Mucosa of descending colon (tissue), 3 donors: ENCODE data around the gene CDCP1. TPM values are rescaled to one million over a fixed set of nuclear protein-coding genes. Genes with fewer than 3 reads are reported as not detected.

Experiments used
- ATAC-seq: fragments of 200-7000 bp; cut with Tn5 transposase; one replicate; pipeline ENCODE4 v1.9.1; 2020; ENCODE audit warnings: mild to moderate bottlenecking, moderate library complexity
- DNase-seq, 3 donors: peaks; one replicate each; pipeline ENCODE4 v3.0.0-alpha.2; 2020
- H3K36me3 ChIP-seq: fragments of 200-600 bp; one replicate; pipeline ENCODE4 v1.8.0; 2021; ENCODE audit warnings: low read depth, mild to moderate bottlenecking
- H3K4me1 ChIP-seq: fragments of 200-600 bp; one replicate; pipeline ENCODE4 v1.8.0; 2021; ENCODE audit warnings: low read depth, mild to moderate bottlenecking
- H3K4me3 ChIP-seq: fragments of 200-600 bp; one replicate; pipeline ENCODE4 v1.8.0; 2021; ENCODE audit warnings: mild to moderate bottlenecking
- H3K9me3 ChIP-seq: fragments of 200-600 bp; one replicate; pipeline ENCODE4 v1.8.0; 2021; ENCODE audit warnings: mild to moderate bottlenecking
- intact Hi-C, 2 donors: fragments of 100-400 bp; cut with DNase I in 1 of 2; cut with micrococcal nuclease in 1 of 2; formaldehyde crosslinking; loops; one replicate each; pipeline versions ENCODE4 v1.11.0 to v1.11.1; 2022; cut with DNase I, micrococcal nuclease
- total RNA-seq, 3 donors: library from RNA; stranded (reverse); fragmentation: NEBNext Ultra II Directional in 2 of 3; extraction: Animal tissue kit (Norgen Biotek cat#: 25700) in 2 of 3; gene quantifications; one replicate each; pipeline versions ENCODE4 v1.2.1 to v1.2.4, GENCODE V29; 2021 to 2023
- TF ChIP-seq, protein P1 (sequence below): fragments of 200-600 bp; IDR thresholded peaks from one replicate; pipeline ENCODE4 v1.8.0; 2022; ENCODE audit warnings: antibody characterized with exemption, mild to moderate bottlenecking
- donor health status: DM: no; HTN: no; CAD: no; lungs with moderate emphysema.
- donor health status: DM: no; HTN: no; CAD: no.
- donor health status: DM: no; HTN: yes; CAD: no.

Gene CDCP1
- total RNA-seq, 3 donors from 2014 or later = 57.6 to 111 (median 87.5) TPM

DNA sequence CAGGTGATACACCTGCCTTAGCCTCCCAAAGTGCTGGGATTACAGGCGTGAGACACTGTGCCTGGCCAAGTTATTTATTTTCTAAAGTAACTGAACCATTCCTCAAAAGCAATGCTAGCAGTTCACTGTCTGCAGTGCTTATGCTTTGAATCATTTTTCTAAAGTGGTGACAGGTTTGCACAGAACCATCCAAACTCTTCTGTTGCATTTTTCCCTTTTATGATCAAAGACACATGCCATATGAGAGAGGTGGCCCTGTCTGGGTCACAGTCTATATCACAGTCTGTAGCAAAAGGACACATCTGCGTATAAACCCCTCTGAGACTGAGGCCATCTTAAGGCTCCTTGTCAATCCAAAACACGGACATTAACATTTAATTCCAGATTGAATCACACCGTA lies 17.2 kb downstream of the CDCP1 start:
- Histone ChIP-seq H3K9me3 (no peaks in the 10 kb centered on the region), H3K36me3 (no peaks in the 10 kb centered on the region), H3K4me1 (peaks cover 18% of the 10 kb centered on the region), H3K4me3 (no peak overlapping the region)
- TF ChIP-seq, protein P1, sequence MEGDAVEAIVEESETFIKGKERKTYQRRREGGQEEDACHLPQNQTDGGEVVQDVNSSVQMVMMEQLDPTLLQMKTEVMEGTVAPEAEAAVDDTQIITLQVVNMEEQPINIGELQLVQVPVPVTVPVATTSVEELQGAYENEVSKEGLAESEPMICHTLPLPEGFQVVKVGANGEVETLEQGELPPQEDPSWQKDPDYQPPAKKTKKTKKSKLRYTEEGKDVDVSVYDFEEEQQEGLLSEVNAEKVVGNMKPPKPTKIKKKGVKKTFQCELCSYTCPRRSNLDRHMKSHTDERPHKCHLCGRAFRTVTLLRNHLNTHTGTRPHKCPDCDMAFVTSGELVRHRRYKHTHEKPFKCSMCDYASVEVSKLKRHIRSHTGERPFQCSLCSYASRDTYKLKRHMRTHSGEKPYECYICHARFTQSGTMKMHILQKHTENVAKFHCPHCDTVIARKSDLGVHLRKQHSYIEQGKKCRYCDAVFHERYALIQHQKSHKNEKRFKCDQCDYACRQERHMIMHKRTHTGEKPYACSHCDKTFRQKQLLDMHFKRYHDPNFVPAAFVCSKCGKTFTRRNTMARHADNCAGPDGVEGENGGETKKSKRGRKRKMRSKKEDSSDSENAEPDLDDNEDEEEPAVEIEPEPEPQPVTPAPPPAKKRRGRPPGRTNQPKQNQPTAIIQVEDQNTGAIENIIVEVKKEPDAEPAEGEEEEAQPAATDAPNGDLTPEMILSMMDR = no peak
- ATAC-seq (no peak), DNase-seq (no peak)
- intact Hi-C loops = no loop called here

DNA sequence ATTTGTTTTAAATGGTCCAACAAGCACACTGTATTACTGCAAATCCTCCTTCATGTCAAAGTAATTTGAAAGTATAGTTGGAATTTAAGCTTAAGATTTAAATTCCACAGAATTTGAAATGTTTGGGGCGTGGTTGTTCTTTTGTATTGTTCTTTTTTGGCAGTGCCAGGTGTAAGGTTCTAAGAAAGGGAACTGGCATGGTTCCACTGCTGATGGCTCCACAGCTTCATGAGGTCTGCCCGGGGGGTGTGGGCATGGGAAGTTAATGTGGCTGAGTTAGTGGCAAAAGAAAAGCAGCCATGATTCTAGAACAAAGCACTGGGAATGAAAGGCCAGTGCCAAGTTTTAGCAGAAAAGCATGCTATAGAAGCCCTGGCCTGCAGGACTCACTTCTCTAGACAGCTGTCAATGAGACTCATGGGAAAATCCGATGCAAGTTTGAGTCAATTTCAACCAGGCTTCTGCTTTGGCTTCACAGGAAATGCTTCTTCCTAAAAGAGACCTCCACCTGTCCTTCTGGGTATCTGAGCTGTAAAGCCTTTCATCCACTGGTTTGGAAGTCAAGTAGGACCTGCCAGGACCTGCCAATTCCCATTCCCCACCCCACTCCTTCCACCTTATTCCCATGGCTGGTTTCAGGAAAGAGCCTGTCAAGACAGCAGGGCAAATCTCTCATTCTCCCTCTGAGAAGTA lies 18.9 kb downstream of the CDCP1 start:
- intact Hi-C loops = no loop called here
- no peaks in the 10 kb centered on the region for H3K36me3 ChIP-seq
- no peak for ATAC-seq
- DNase-seq = no peak
- no peak overlapping the region for H3K4me3 ChIP-seq
- no peaks in the 10 kb centered on the region for H3K9me3 ChIP-seq
- H3K4me1 ChIP-seq = peaks cover 25% of the 10 kb centered on the region
- TF ChIP-seq, protein P1 = no peak

DNA sequence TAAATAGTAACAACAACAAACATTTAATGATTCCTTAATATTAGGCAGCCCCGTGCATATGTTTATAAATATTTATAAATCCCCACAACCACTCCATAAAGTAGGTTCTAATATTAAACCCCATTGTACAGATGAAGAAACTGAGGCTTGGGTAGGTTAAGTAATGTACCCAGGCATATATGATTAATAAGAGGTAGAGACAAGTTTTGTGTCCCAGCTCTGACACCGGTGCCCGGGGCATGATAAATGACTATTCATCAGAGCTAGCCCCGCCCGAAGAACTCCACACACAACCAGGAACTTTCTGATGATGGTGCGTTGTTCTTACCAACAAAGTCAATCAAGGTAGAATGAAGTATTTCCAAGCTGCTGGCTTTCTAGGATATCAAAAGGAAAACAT lies 19.4 kb downstream of the CDCP1 start:
- Histone ChIP-seq H3K4me1 (peaks cover 29% of the 10 kb centered on the region), H3K36me3 (no peaks in the 10 kb centered on the region), H3K4me3 (no peak overlapping the region), H3K9me3 (no peaks in the 10 kb centered on the region)
- intact Hi-C loops = no loop called here
- DNase-seq (no peak), ATAC-seq (peak; percentile 46)
- TF ChIP-seq, protein P1 = no peak

DNA sequence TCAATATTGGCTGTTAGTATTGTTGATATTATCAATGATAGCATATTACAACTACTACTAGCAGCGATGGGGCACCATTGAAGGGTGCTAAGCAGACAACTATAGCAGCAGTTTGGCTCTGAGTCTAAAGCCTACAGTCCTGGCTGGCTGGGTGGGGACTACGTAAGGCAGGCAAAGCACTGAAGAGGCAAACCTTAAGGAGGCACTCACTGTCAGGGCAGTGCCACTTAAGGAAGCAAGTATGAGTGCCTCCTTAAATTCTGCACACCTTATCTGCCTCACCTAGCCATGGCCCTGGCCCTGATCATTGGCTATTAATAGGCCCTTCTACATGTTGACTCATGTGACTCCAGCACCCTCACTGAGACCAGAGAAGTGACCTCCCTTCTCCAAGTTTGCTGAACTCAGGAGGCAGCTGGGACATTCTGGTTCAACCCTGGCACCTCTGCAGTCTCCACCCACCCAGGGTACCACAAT lies 20.6 kb downstream of the CDCP1 start:
- peaks cover 37% of the 10 kb centered on the region for H3K4me1 ChIP-seq
- H3K9me3 ChIP-seq = no peaks in the 10 kb centered on the region
- ATAC-seq (peak; percentile 75), DNase-seq (peak in 1 of 3 donors; percentile 64)
- TF ChIP-seq, protein P1 = no peak
- intact Hi-C loops = no loop called here
- H3K4me3 ChIP-seq = no peak overlapping the region
- no peaks in the 10 kb centered on the region for H3K36me3 ChIP-seq

DNA sequence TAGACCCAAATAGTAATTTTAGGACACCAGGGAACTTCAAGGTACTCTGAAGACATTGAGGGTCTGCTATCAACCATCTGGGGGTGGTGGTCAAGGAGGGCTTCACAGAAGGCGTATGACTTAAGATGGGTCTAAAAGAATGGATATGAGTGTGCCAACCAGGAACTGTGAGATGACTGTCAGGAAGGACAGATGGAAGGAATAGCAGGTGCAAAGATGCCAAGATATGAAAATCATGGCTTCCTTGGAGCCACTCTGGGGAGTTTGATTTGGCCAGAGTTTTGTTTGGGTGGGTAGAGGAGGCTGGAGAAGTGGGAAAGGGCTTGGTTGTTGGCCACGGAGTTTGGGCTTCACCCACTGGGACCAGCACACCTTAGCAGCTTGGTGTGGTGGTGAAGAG lies 21.2 kb downstream of the CDCP1 start:
- no peak for DNase-seq
- ATAC-seq = no peak
- TF ChIP-seq, protein P1 = no peak
- Histone ChIP-seq H3K4me1 (peaks cover 41% of the 10 kb centered on the region), H3K9me3 (no peaks in the 10 kb centered on the region), H3K36me3 (no peaks in the 10 kb centered on the region), H3K4me3 (no peak overlapping the region)
- intact Hi-C loops = no loop called here

DNA sequence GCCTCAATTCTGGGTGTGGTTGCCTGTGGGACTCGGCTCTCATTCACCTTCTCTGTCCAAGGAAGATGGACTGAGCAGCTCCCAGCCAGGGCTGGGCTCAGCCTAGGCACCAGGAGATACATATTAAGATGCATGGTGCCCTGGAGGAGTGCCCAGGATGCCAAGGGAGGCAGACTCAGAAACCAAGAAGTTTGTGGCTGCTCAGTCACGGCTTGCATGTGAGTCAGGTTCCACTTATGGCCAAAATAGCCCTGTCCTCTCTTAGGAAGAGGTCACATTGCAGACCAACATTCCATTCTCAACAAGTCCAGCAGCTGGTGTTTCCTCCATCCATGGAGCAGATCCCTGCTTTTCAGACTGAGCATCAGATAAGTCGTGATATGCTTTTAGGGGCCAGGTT lies 21.8 kb downstream of the CDCP1 start:
- Histone ChIP-seq H3K4me1 (peaks cover 47% of the 10 kb centered on the region), H3K36me3 (no peaks in the 10 kb centered on the region), H3K9me3 (no peaks in the 10 kb centered on the region), H3K4me3 (no peak overlapping the region)
- DNase-seq (no peak), ATAC-seq (no peak)
- TF ChIP-seq, protein P1 = no peak
- intact Hi-C loops = no loop called here
